Cardiac fibroblast (primary cell): Measurements from ENCODE around the gene NFATC1.

Source experiments
- DNase-seq, 2 donors: peaks; one replicate each; pipeline versions ENCODE4 v3.0.0 to v3.0.0-alpha.2; 2010; ENCODE audit warnings: low read depth in 2 of 2
- H3K4me3 ChIP-seq, 2 donors: replicated peaks in 1 of 2; 1 replicate in 1 of 2; 2 replicates in 1 of 2; pipeline ENCODE4 v1.5.1; 2011; ENCODE audit warnings: low read depth in 2 of 2, low read length in 2 of 2, mild to moderate bottlenecking in 2 of 2, moderate library complexity in 1 of 2
- CTCF ChIP-seq: IDR thresholded peaks from one replicate; pipeline ENCODE4 v1.5.1; 2011; ENCODE audit warnings: low read depth, mild to moderate bottlenecking, low read length, inconsistent platforms

Gene NFATC1

GRCh38 chr18:79543861-79544385 is 148.2 kb downstream of the NFATC1 start:
- no peak for TF ChIP-seq CTCF
- no peak for DNase-seq
- H3K4me3 ChIP-seq, result no peak overlapping the region

- H3K4me3 ChIP-seq, result no peak overlapping the region
- DNase-seq, result no peak
- TF ChIP-seq CTCF, result no peak
These were observed 148.7 kb downstream of the NFATC1 start for GRCh38 chr18:79544386-79544963.

- H3K4me3 ChIP-seq, result no peak overlapping the region
- no peak for TF ChIP-seq CTCF
- no peak for DNase-seq
These were observed 149.5 kb downstream of the NFATC1 start for GRCh38 chr18:79545255-79545654.

- TF ChIP-seq CTCF, result no peak
- DNase-seq, result no peak
- no peak overlapping the region for H3K4me3 ChIP-seq
These were observed 150.0 kb downstream of the NFATC1 start for GRCh38 chr18:79545736-79546171.

GRCh38 chr18:79546781-79547272 is 151.1 kb downstream of the NFATC1 start:
- no peak for DNase-seq
- no peak for TF ChIP-seq CTCF
- no peak overlapping the region for H3K4me3 ChIP-seq

- H3K4me3 ChIP-seq, result no peak overlapping the region
- TF ChIP-seq CTCF, result no peak
- DNase-seq, result no peak
These were observed 151.8 kb downstream of the NFATC1 start for GRCh38 chr18:79547413-79548076.
